Esophagus squamous epithelium (tissue), 5 donors: ENCODE measurements around the gene ARPP19. TPM values are rescaled to one million over a fixed set of nuclear protein-coding genes. Genes with fewer than 3 reads are reported as not detected.

Experiments
- DNase-seq: peaks from one replicate; lab custom pipeline; 2025; lab: John Stamatoyannopoulos, UW
- H3K27ac ChIP-seq, 4 donors: fragments of 200-600 bp; sonication (generic); one replicate each; pipeline ENCODE4 v1.5.1; 2016 to 2019; ENCODE audit warnings: mild to moderate bottlenecking in 1 of 4
- H3K27me3 ChIP-seq, 4 donors: fragments of 200-600 bp; sonication (generic); 1 replicate in 3 of 4; 2 replicates in 1 of 4; pipeline versions ENCODE4 v1.5.1 to v1.6.0; 2017 to 2021; ENCODE audit warnings: antibody characterized with exemption in 1 of 4
- H3K36me3 ChIP-seq, 3 donors: fragments of 200-600 bp; sonication (generic); one replicate each; pipeline ENCODE4 v1.5.1; 2016 to 2019
- H3K4me1 ChIP-seq, 3 donors: fragments of 200-600 bp; sonication (generic); one replicate each; pipeline ENCODE4 v1.5.1; 2017 to 2019
- H3K4me3 ChIP-seq, 4 donors: fragments of 200-600 bp; sonication (generic); 1 replicate in 3 of 4; 2 replicates in 1 of 4; pipeline ENCODE4 v1.5.1; 2016 to 2019; ENCODE audit warnings: mild to moderate bottlenecking in 2 of 4, moderate library complexity in 1 of 4
- H3K9me3 ChIP-seq, 3 donors: fragments of 200-600 bp; sonication (generic); one replicate each; pipeline ENCODE4 v1.5.1; 2016 to 2019
- CTCF ChIP-seq, 6 experiments: fragments of 450-650 bp in 4 of 6; fragments of 200-600 bp in 2 of 6; sonication (generic) in 2 of 6; IDR thresholded peaks; one replicate each; pipeline ENCODE4 v1.5.1; 2016 to 2019; ENCODE audit warnings: antibody characterized with exemption in 6 of 6, mild to moderate bottlenecking in 4 of 6, moderate library complexity in 4 of 6
- POLR2A ChIP-seq, 4 donors: fragments of 450-650 bp; IDR thresholded peaks; one replicate each; pipeline ENCODE4 v1.6.1; 2017; ENCODE audit warnings: antibody characterized with exemption in 4 of 4, mild to moderate bottlenecking in 4 of 4, moderate library complexity in 3 of 4
- WGBS, 2 donors: methylation state at CpG; one replicate each; pipeline ENCODE4 v1.1.5; 2018; 5-methylcytosine and 5-hydroxymethylcytosine counted together
- intact Hi-C: fragments of 100-400 bp; cut with DNase I; formaldehyde crosslinking; loops from one replicate; pipeline ENCODE4 v1.15.0; 2022
- total RNA-seq, 4 donors: library from RNA; depleted of rRNA; stranded (reverse); fragments of >200 nt; gene quantifications; one replicate each; pipeline ENCODE4 v1.1.0, GENCODE V29; 2016
- donor health status: DM: yes; HTN: yes; CAD: no.

The ARPP19 gene
- total RNA-seq, 4 donors from 2014 or later, result 44.1 to 114 (median 105) TPM

GRCh38 chr15:52529341-52529924 lies 39.4 kb downstream of the ARPP19 start:
- intact Hi-C loops, result no loop called here
- TF ChIP-seq CTCF (IDR thresholded peaks at IDR 0.05) (no peak), POLR2A (IDR thresholded peaks at IDR 0.05) (no peak)

GRCh38 chr15:52528564-52529340 lies 40.1 kb downstream of the ARPP19 start, which contains the start of gene MYO5A:
TSS of gene MYO5A (minus strand) at chr15:52528880. CDS start at chr15:52528806, 74 bp downstream.
- TF ChIP-seq POLR2A (IDR thresholded peaks at IDR 0.05) (peak in 2 of 4 donors; percentile 65 to 69), CTCF (IDR thresholded peaks at IDR 0.05) (peak in 3 of 6 experiments; percentile 7 to 40 (median 19))
- Histone ChIP-seq H3K4me3 (peak within 1 kb of the TSS; percentile 52 to 90 (median 83)), H3K36me3 (no peaks in the 10 kb centered on the region), H3K4me1 (peaks cover 0 to 27% (median 18%) of the 10 kb centered on the region in 3 donors), H3K27me3 (peaks cover 0 to 25% (median 0%) of the 10 kb centered on the region in 4 donors), H3K27ac (peak within 1 kb of the TSS; percentile 66 to 94 (median 86)), H3K9me3 (no peaks in the 10 kb centered on the region)
- DNase-seq, result peak; percentile 39
- intact Hi-C loops, result no loop called here
- WGBS, 2 donors, result no CpG with 5 or more reads among the region's 103 CpGs

More at GRCh38 chr15:52529341-52529924, 39.4 kb downstream of the ARPP19 start:
- 7 to 13% methylated on average over 11 to 13 of the region's 28 CpGs for WGBS, 2 donors
- peak overlapping the region; percentile 52 to 90 (median 83) for H3K4me3 ChIP-seq
- H3K9me3 ChIP-seq, result no peaks in the 10 kb centered on the region
- peaks cover 0 to 25% (median 12%) of the 10 kb centered on the region in 3 donors for H3K4me1 ChIP-seq
- H3K27me3 ChIP-seq, result peaks cover 0 to 25% (median 0%) of the 10 kb centered on the region in 4 donors
- H3K27ac ChIP-seq, result peak overlapping the region; percentile 66 to 94 (median 86)
- no peaks in the 10 kb centered on the region for H3K36me3 ChIP-seq
- no peak for DNase-seq

DNA sequence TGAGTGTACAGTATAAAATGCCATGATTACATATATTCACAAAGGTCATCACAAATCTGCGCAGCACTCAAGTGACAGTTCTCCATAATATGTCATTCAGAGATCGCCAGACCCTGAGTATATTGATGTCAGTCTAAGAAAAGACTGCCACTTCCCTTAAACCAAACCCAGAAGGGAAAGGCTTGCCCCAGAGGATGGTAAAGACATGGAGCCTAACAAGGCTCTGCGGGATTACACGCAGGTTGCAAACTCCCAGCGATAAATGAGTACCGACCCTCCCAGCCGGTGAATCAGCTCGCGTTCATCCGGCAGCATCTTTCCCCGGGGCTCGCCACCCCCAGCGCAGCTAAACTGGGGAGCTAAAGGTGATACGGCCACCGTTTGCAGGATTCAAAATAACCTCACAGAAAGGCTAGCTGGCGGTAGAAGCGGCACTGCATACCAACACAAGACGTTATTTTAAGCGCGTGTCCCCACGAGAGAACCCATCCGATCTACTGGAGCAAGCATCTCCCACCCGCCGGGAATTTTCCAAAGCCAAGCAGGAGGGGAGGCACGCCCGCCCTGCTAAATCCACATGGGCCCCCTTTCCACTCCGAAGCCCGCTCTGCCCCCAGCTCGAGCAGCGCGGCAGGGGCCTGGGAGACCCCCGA lies 40.8 kb downstream of the ARPP19 start:
- peak overlapping the region; percentile 66 to 94 (median 86) for H3K27ac ChIP-seq
- no peaks in the 10 kb centered on the region for H3K36me3 ChIP-seq
- H3K9me3 ChIP-seq, result no peaks in the 10 kb centered on the region
- WGBS, 2 donors, result 5 to 8% methylated on average over 18 to 20 of the region's 32 CpGs
- peaks cover 4 to 34% (median 24%) of the 10 kb centered on the region in 3 donors for H3K4me1 ChIP-seq
- H3K27me3 ChIP-seq, result peaks cover 0 to 25% (median 0%) of the 10 kb centered on the region in 4 donors
- DNase-seq, result no peak
- TF ChIP-seq CTCF (IDR thresholded peaks at IDR 0.05) (no peak), POLR2A (IDR thresholded peaks at IDR 0.05) (no peak)
- intact Hi-C loops, result no loop called here
- peak overlapping the region; percentile 52 to 90 (median 83) for H3K4me3 ChIP-seq

DNA sequence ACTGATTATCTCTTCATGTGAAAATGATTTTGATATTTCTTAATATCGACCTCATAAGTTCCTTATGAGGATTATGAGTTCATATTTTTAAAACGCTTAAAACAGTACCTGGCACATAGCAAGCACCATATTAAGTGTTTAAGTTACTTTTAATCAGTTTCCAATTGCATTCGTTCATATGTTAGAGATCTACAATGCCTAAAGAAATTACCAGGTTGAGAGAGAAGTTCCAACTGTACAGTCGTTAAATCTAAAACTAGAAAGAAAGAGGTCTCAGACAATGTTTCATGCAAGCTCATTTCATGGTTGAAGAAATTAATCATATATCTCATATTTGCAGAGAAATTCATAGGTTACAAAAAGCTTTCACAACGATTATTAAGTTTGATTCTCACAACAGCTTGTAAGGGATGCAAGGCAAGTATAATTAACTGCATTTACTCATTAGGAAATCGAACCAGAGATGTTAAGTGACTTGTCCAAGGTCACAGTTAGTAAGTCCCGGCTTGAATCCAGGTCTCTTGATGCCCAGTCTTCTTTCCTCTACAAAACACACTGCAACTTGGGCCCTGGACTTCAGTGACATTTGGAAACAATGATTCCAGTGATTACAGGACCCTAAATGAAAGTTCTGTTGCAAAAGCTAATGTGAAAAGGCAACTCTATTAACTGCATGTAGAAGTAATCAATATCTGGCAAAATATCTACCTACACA lies 41.5 kb downstream of the ARPP19 start:
- Histone ChIP-seq H3K27me3 (peaks cover 0 to 23% (median 0%) of the 10 kb centered on the region in 4 donors), H3K27ac (peak overlapping the region; percentile 66 to 94 (median 86)), H3K9me3 (no peaks in the 10 kb centered on the region), H3K36me3 (no peaks in the 10 kb centered on the region), H3K4me1 (peaks cover 4 to 41% (median 28%) of the 10 kb centered on the region in 3 donors), H3K4me3 (peak overlapping the region; percentile 52 to 90 (median 83))
- no peak for DNase-seq
- no peak for TF ChIP-seq POLR2A (IDR thresholded peaks at IDR 0.05)
- no peak for TF ChIP-seq CTCF (IDR thresholded peaks at IDR 0.05)
- intact Hi-C loops, result no loop called here
- 72% methylated on average over 7 of the region's 7 CpGs for WGBS, 2 donors
